Tibial nerve (tissue), 4 donors: ENCODE results near the gene RPUSD1.

Source experiments
- EP300 ChIP-seq, 2 donors: sonication (generic); formaldehyde crosslinking; IDR thresholded peaks; one replicate each; pipeline ENCODE4 v1.6.1; 2017; ENCODE audit warnings: antibody characterized with exemption in 2 of 2, mild to moderate bottlenecking in 1 of 2
- POLR2A ChIP-seq, 2 donors: fragments of 450-650 bp; IDR thresholded peaks; one replicate each; pipeline ENCODE4 v1.6.1; 2017; ENCODE audit warnings: antibody characterized with exemption in 2 of 2, mild to moderate bottlenecking in 2 of 2, moderate library complexity in 2 of 2
- TF ChIP-seq, protein P1 (sequence below), 5 experiments: fragments of 200-600 bp in 3 of 5; fragments of 450-650 bp in 2 of 5; sonication (generic) in 3 of 5; IDR thresholded peaks; one replicate each; pipeline ENCODE4 v1.5.1; 2016 to 2019; ENCODE audit warnings: antibody characterized with exemption in 5 of 5, mild to moderate bottlenecking in 3 of 5, moderate library complexity in 2 of 5

DNA sequence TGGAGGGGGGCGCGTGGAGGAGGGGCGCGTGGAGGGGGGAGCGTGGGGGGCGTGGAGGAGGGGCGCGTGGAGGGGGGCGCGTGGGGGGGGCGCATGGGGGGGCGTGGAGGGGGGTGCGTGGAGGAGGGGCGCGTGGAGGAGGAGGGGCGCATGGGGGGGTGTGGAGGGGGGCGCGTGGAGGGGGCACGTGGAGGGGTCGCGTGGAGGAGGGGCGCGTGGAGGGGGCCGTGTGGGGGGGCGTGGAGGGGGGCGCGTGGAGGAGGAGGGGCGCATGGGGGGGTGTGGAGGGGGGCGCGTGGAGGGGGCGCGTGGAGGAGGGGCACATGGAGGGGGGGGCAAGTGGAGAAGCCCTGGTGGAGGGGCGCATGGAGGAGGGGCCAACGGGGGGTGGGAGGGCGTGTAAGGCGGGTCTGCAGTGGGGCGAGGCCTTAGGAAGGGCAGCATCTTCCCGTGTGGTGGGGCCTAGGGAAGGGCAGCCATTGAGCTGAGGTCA, 20.4 kb downstream of the RPUSD1 start:
- TF ChIP-seq, protein P1, sequence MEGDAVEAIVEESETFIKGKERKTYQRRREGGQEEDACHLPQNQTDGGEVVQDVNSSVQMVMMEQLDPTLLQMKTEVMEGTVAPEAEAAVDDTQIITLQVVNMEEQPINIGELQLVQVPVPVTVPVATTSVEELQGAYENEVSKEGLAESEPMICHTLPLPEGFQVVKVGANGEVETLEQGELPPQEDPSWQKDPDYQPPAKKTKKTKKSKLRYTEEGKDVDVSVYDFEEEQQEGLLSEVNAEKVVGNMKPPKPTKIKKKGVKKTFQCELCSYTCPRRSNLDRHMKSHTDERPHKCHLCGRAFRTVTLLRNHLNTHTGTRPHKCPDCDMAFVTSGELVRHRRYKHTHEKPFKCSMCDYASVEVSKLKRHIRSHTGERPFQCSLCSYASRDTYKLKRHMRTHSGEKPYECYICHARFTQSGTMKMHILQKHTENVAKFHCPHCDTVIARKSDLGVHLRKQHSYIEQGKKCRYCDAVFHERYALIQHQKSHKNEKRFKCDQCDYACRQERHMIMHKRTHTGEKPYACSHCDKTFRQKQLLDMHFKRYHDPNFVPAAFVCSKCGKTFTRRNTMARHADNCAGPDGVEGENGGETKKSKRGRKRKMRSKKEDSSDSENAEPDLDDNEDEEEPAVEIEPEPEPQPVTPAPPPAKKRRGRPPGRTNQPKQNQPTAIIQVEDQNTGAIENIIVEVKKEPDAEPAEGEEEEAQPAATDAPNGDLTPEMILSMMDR (IDR thresholded peaks at IDR 0.05): no peak
- no peak for TF ChIP-seq POLR2A (IDR thresholded peaks at IDR 0.05)
- no peak for TF ChIP-seq EP300 (IDR thresholded peaks at IDR 0.05)
